GM21737 (cell line): Measurements from ENCODE around the gene MAST2.
"Not testable (repeated sequence)": the region's sequence is repeated elsewhere in the genome, so short reads cannot be mapped to it uniquely, and the experiment has no call there.

Experiments used
- ATAC-seq: cut with Tn5 transposase; IDR thresholded peaks from one replicate; pipeline ENCODE4 v1.9.1; 2021; ENCODE audit warnings: mild to moderate bottlenecking, moderate library complexity; ENCODE audit not compliant: unreplicated experiment

MAST2 gene

DNA sequence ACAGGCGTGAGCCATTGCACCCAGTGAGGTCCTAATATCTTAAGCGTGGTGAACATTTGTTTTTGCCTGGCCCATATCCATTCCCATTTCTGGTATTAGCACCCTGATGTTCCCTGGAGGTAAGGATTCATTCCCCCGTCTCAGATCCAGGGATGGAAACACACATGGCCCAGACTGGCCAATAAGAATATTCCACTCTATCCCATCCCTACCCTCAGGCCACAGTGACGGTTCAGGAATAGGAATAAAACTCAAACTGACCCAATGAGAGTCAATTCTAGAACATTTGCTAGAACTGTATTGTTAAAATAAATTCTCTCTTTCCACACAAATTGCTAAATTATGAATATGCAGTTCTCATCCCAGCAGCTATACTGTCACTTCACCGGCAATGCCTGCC lies 252.9 kb downstream of the MAST2 start:
- ATAC-seq: no peak

DNA sequence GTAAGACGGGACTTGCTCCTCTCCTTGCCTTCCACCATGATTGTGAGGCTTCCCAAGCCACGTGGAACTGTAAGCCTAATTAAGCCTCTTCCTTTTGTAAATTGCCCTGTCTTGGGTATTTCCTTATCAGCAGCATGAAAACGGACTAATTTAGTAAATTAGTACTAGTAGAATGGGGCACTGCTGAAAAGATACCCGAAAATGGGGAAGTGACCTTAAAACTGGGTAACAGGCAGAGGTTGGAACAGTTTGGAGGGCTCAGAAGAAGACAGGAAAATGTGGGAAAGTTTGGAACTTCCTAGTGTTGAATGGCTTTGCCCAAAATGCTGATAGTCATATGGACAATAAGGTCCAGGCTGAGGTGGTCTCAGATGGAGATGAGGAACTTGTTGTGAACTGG lies 253.8 kb downstream of the MAST2 start:
- ATAC-seq: not testable (repeated sequence)

DNA sequence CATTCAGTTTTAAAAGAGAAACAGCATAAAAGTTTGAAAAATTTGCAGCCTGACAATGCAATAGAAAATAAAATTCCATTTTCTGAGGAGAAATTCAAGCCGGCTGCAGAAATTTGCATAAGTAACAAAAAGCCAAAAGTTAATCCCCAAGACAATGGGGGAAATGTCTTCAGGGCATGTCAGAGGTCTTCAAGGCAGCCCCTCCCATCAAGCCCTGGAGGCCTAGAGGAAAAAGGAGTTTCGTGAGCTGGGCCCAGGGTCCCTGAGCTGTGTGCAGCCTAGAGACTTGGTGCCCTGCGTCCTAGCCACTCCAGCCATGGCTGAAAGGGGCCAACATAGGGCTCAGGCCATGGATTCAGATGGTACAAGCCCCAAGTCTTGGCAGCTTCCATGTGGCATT lies 254.4 kb downstream of the MAST2 start:
- ATAC-seq: no peak

DNA sequence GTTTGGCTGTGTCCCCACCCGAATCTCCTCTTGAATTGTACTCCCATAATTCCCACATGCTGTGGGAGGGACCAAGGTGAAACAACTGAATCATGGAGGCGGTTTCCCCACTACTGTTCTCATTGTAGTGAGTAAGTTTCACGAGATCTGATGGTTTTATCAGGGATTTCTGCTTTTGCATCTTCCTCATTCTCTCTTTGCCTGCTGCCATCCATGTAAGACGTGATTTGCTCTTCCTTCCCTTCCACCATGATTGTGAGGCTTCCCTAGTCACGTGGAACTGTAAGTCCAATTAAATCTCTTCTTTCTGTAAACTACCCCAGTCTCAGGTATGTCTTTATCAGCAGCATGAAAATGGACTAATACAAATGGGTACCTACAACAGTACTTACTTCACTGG lies 255.5 kb downstream of the MAST2 start:
- ATAC-seq: no peak

GRCh38 chr1:46061146-46061545 lies 257.7 kb downstream of the MAST2 start:
- no peak for ATAC-seq

DNA sequence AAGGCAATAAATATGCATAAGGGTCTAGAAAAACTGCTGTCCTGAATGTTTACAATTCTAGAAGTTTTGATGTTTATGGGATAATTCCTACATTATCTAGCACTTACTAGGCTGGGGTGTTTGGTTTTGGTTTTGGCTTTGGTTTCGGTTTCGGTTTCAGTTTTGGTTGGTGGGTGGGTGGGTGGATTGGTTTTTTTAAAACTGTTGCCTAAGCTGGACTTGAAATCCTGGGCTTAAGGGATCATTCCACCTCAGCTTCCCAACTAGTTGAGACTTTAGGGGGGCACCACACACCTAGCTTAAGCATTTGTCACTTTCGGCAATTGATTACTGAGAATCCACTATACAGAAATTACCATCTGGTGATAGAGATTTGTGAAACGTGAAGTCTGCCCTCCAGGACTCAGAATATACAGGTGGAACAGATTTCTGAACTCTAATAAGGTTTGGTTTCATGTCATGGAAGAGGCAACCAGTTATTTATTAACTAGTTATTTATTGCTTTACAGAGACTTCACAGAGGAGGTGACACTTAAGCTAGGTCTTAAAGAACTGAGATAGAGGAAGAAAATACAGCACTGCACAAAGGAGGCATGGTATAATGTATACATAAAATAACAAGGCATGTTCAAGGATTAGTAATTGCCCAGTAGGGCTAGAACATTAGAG lies 259.4 kb downstream of the MAST2 start:
- peak; percentile 62 for ATAC-seq

DNA sequence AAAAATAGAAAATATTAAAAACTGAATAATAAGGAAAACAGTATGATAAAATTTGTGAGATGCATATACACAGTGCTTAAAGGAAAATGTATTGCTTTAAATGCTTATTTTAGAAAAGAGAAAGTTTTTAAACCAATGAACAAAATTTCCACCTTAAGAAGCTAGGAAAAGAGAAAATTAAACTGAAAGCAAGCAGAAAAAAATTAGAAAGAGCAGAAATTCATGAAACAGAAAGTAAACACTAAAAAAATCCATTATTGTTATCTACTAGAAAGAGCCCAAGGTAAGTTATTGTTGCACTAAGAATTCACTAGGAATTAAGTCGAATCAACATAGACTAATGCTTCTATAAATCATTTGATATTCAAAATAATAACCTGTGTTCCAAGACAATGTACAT lies 261.3 kb downstream of the MAST2 start:
- ATAC-seq: no peak

DNA sequence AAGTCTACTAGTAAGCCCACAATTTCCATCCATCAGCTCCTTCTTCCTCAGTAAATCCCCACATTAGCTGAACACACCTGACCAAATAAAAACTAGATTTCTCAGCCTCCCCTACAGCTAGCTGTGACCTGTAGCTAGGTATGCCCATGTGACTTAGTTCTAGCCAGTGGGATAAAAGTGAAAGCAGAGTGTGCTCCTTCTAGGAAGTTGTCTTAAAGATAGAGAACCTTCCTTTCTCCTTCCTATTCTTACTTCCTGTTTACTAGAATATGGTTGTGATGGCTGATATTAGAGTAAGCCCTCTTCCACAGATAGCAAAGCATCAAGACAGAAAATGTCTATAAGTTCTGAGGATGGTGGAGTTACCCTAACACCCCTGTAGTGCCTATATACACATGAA lies 262.0 kb downstream of the MAST2 start:
- no peak for ATAC-seq

GRCh38 chr1:46067652-46068051 lies 264.2 kb downstream of the MAST2 start:
- no peak for ATAC-seq

GRCh38 chr1:46068525-46068924 lies 265.1 kb downstream of the MAST2 start:
- ATAC-seq: no peak

- ATAC-seq: no peak
These were observed 266.9 kb downstream of the MAST2 start for GRCh38 chr1:46070164-46070814.

- no peak for ATAC-seq
These were observed 269.6 kb downstream of the MAST2 start for GRCh38 chr1:46072975-46073374.

- ATAC-seq: no peak
These were observed 272.9 kb downstream of the MAST2 start for GRCh38 chr1:46076343-46076742.

- no peak for ATAC-seq
These were observed 274.2 kb downstream of the MAST2 start for GRCh38 chr1:46077644-46078043.

- no peak for ATAC-seq
These were observed 276.8 kb downstream of the MAST2 start for GRCh38 chr1:46080257-46080656.

DNA sequence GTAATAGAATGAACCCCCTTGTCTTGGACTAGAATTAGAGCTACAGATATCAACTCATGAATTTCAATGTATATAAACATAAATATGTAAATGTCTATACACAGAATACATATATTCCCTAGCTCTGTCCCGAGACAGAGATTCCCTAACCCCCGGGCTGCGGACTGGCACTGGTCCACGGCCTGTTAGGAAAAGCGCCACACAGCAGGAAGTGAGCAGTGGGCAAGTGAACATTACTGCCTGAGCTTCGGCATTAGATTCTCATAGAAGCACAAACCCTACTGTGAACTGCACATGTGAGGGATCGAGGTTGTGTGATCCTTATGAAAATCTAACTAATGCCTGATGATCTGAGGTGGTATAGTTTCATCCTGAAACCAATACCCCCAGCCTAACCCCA lies 277.8 kb downstream of the MAST2 start:
- ATAC-seq: no peak

DNA sequence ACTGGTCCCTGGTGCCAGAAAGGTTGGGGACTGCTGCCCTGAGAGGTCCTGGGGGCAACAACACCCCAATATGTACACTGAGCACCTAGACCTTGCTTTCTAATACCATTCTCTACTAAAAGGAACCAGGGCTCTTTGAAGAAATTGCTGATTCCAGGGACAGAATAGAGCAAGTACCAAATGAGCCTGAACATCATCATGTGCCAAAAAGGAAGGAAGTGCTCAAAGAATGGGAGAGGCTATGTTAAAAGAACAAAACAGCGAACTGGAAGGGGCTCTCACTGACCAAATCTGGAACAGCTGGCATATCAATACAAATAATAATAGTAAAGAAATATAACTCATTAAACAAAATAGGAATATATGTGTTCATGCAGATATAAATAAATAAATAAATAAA lies 278.2 kb downstream of the MAST2 start:
- no peak for ATAC-seq

DNA sequence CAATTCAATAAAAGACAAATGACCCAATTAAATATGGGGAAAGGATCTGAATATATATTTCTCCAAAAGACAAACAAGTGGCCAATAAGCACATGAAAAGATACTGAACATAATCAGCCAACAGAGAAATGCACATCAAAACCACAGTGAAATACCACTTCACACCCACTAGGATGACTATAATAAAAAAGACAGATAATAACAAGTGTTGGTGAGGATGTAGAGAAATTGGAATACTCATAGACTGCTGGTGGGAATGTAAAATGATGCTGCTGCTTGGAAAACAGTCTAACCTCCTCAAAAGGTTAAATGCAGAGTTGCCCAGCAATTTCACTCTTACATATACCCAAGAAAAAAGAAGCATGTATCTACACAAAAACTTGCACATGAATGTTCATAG lies 280.2 kb downstream of the MAST2 start:
- ATAC-seq: no peak

- no peak for ATAC-seq
These were observed 281.4 kb downstream of the MAST2 start for GRCh38 chr1:46084553-46085451.
